ENCODE results near the gene NPAS3. TPM values are rescaled to one million over a fixed set of nuclear protein-coding genes. Genes with fewer than 3 reads are reported as not detected.

The NPAS3 gene
- total RNA-seq, 1 donor from 2014 or later = 0.08 TPM

DNA sequence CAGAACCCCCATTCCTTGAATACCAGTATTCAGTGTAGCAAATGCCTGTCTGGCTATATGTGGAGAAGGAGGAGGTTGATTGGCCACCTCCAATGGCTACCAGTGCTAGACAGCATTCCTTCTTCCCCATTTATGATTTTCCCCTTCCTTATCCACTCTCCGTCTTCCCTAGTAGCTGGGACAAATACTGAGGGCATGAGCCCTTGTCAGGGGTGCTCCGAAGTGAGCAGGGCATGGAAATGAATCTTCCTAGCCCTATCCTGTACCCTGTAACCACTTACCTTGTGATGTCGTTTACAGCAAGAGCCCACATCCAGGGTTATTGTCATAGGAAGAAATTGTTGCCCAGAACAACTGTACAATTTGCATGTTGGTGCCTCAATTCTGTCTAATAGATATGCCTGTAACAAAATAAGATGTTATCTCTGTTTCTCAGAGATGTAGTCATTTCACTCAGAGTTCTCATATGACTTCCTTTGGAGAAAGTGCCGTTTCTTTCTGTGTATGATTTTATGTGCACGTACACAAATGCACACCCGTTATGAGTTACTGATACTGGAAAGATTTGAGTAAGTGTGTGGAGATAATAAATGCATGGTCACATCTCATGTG, 588.5 kb downstream of the NPAS3 start:
- ATAC-seq = no peak

DNA sequence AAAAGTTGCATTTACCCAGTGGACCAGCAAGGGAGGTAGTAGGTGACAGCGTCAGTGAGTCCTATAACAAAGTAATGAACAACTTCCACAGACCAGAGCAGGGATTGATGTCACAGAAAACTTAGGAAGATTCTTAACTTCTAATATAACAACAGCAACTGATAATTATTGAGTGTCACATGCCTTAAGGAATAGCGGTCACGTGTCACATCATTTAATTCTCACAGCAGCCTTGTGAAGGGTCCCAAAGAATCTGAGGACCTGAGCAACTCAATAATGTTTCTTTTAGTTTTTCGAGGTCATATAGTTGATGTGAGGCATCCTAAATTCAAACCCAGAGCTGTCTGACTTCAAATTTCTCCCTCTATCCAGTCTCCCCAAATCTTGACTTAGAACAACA, 590.0 kb downstream of the NPAS3 start:
- no peak for ATAC-seq

DNA sequence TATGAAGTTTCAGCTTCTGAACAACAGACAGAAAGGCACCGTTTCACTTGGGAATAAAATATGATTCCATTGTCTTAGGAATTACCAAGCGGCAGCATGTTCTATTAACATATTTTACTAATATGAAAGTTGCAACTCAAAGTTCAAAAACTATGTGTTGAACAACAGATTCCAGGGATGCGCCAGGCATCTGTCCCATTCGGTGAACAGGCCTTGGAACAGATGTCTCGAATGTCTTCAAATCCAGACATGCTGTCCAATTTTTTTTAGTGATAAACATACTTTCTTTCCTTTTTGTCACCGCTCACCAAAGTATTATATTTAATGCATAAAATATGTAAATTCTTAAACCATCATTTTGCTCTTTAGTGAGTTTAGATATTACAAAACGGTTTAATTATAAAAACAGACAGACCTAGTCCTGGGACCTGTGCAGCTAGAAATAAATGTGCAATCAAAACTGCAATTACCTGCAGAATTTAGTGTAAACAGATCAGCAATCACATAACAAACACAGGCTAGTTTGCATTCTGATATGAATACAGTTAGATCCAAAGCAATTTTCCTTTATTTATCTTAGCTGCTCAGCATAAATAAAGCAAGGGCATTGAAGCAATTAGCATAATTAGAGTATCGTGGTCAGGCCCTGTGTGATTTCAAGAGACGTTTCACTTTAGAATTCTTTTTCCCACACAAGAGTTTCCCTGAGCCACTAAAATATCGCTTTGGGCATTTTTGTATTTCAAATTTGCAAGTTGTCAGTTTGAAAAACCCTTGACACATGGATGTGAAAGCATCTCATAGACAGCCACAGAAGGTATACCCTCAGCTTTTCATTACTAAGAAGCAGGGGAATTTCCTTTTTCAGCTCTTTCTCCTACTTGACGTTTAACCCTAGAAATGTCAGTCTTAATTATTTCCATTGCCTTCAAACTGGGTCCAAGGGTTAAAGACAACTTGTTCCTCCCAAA, 591.4 kb downstream of the NPAS3 start:
- ATAC-seq = no peak

DNA sequence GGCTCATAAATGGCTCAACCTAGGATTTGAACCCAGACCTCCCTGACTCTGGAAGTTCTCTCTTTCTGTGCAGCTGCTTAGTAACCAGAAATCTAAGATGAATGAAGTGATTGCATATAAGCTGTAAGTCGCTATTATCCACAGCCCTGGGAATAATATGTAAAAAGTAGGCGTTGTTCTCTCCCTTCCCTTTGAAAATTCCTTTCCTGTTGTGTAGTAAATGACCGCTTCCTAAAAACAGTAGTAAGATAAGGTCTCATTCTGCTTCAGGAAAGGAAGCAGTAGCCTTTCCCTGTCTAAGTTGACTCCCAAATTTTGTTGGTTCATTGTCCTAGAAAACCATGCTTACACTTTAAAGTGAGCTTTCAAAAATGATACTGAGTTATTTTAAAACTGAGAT, 593.9 kb downstream of the NPAS3 start:
- ATAC-seq = no peak

DNA sequence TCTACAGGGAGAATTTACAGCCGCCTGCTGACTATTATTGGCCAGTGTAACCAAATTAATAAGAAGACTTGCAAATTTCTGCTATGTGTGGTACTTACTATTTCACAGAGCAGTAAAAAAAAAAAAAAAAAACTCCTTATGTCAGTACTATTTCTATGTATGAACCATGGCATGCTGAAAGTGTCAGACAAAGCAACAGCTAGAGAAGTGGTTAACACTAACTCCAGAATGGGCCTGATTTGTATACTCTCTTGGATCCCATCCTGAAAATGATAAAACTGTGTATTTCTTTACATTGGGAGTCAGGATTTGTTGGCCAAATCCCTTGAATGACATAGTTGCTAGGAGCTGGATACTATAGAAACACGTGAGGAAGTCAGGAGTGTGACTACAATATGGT, 595.4 kb downstream of the NPAS3 start:
- ATAC-seq = no peak

DNA sequence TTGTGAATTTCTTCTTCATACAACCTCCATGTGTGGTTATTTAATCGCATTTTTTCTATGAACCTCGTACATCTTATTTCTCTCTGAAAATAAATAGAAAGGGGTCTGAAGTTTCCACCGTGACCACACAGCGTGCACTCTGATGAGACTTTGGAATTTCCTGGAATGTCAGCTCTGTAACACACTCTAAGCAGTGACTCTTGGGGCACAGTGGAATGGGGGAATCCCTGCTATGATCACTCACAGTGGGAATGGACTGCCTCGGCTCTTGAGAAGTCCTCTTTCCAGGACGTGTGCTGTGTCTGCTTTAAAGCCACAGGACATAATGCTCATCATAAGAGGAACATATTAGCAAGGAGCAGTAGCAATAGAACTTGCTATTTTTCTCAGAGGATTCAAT, 596.0 kb downstream of the NPAS3 start:
- ATAC-seq = no peak

DNA sequence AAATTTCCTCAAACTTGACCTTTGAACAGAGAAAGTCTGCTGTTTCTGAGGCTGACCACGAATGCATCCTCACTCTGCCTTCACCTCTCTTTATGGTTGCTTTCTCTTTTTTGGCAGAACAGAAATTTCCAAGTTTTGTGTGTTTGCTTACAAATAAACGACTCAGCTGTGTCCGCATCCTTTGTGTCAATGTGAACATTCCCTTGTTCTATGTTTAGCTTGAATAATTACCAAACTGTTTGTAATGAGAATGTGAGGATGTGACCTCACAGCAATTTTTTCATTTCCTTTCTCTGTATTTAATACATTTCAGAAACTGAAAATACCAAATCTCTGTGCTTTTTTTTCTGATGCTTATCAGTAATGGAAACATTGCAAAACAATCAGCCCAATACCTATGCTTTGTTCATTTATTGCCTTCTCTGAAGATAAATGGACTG, 601.3 kb downstream of the NPAS3 start:
- ATAC-seq = no peak

DNA sequence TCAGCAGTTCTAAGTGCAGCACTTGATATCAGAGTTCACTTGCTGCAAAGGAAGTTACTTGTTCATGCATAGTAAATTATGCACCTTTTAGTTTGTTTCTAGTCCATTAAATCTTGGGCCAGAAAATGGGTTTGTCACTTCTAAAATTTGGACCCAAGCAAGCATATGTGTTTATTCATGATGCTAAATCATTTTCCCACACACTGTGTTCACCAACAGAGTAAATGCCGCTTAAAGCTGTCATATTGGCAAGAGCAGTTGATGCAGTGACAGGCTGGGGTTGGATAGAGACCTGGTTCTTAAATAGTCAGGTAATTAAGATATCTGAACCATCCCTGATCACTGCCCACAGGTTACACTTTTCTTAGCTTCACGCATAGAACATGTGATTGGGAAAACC, 602.5 kb downstream of the NPAS3 start:
- no peak for ATAC-seq

DNA sequence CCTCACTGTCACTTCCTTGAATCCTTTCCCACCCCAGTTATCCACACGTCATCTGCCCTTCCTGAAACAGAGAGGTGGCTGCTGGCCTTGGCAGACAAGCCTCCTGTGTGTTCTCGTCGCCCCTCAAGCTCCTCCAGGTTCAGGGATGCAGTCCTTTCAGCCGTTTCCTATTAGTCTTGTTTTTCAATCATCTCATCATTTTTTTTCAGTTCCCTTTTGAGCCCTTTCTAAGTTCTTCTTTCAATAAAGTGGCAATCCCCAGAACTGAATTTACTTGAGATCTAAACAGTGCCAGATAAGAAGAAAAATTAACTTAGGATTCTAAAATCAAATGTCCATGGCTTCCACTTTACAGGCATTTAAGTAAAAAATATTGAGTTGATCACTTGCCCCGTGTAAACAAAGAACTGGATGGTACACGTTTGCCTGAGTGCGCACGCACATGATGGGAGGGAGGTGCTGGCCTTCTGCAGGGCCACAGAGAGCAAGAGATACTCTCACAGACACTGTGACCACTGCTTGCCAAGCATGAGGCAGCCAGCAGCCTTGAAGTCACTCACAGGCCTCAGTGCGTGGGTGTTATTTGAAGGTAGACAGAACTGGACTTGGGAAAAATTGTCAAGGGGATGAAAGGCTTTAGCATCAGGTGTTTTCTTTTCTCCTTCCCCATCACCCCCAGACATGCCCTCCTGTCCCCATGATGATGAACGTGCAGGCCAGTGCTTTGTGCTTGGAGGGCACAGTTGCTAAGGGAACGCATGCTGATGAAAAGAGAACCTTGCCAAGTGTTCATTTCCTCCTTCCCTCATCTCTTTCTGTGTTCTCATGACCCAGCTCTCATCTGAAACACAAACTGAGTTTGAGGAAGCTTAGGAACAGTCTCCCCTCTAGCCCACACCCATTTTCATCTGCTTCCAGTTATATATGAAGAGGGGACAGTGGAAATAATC, 603.9 kb downstream of the NPAS3 start:
- ATAC-seq = no peak

DNA sequence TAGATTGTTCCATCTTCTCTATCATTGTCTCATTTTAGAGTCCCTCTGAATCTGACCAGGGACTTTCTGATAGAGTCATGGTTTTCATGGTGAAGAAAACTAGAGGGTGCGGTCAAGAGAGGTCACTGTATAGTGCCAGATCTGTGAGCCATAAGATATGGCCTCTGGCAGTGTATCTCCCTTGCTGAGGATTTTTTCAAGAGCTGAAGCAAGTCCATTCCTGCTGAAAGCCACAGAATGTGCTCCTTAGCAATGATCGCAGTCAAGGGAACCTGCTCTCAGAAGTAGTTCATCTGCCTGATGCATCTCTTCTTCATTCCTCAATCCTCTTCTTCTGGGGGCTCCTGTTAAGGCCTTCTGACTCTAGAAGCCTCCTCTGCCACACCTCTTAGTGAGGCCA, 607.0 kb downstream of the NPAS3 start:
- no peak for ATAC-seq

DNA sequence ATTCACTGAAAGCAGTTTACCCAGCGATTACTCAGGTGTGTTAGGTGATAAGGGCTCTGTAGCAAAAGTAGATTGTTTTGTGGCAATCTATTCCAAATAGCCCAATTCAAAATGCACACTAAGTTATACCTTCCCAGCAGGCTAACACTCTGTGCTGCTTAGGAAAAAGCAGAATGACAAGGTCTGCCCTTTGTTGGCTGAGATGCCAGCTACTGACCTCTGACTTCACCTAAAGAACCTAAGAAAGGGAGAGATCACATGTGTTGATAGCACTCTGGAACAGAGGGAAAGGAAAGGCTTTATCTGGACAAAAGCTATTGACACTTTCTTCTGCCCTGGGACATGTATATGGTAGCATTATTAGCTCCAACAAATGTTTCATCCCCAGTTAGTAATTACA, 609.9 kb downstream of the NPAS3 start:
- no peak for ATAC-seq

DNA sequence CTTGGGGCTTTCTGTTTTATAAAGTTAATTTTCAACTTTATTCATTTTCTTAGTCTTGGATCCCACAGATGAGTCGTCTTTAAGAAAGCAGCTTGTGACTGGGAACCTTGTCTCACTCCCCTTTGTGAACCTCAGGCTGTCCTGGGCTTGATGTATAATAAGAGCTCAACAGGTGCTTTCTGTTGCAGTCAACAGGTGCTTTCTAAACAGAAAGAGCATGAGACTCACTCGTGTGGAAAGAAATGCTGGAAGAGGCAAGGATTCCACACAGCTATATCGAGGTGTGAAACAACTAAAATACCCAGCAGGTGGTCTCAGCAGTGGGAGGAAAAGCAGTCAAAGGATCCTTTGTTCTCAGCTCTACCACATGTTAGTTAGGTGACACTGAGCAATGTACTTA, 613.3 kb downstream of the NPAS3 start:
- no peak for ATAC-seq

DNA sequence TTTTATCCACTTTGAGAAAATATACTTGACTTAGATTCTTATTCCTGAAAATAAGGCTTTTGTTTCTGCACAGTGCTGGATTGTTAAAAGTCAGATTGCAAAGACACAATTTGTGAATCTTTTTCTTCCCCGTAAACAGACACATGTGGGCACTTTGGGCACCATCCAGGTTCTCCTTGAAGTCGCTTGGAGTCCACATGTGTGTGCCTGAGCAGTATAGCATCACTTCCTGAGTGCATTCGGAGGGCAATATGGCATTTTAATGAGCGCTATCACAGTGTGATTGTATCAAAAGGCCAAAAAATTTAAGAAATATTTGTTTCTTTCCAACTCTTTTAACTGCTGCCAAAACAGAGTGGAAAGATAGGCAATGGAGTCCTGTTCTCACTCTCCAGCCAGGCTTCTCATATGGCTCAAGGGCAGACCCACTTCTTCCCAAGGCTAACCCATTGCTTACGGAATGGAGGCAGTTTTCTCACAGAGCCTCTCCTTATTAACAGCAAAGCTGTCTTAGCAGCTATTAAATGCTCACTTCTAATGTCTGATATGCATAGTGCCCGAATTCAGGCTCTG, 615.1 kb downstream of the NPAS3 start:
- no peak for ATAC-seq

DNA sequence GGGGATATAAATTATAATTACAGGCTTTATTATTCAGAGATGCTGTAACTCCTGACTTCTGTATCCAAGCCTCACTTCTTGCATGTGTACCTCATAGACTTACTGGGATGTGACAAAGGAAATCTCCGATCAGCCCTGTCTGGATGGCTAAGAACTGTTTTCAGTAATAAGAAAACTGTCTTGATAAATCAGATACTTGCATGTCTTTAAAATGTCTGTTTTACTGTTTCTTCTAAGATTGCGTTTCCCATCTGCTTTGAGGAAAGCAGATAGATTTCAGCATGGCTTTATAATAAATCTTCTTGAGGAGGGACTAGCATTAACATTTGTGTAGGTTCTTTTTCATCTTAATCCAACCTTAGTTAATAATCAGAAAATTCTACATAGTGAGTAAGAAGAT, 616.3 kb downstream of the NPAS3 start:
- ATAC-seq = no peak

DNA sequence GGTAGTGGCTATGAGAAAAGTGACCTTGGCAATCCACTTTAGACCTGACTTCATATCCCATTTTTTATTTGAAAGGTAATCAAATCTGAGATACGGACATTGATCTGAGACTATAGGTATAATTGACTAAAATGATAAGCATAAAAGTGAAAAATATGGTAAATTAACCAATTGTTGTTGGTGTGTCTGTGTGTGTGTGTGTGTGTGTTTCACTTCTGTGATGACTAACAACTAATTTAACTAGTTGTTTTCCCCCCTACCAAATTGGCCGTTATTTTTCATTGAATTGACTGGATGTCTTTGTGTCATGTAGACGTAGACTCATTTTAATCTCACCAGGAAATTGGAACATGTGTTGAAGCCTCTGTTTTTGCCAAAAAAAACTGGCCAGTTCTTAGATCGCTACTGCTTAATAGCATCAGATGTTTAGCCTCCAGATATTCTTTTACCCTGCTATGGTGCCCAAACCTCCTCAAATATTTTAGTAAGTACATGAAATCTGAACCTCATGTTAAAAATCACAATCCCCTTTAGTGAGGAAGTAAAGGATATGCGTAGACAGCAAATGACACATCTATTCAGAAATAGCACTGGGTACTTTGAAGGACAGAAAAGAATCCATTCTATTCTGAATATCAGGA, 617.2 kb downstream of the NPAS3 start:
- ATAC-seq = no peak

DNA sequence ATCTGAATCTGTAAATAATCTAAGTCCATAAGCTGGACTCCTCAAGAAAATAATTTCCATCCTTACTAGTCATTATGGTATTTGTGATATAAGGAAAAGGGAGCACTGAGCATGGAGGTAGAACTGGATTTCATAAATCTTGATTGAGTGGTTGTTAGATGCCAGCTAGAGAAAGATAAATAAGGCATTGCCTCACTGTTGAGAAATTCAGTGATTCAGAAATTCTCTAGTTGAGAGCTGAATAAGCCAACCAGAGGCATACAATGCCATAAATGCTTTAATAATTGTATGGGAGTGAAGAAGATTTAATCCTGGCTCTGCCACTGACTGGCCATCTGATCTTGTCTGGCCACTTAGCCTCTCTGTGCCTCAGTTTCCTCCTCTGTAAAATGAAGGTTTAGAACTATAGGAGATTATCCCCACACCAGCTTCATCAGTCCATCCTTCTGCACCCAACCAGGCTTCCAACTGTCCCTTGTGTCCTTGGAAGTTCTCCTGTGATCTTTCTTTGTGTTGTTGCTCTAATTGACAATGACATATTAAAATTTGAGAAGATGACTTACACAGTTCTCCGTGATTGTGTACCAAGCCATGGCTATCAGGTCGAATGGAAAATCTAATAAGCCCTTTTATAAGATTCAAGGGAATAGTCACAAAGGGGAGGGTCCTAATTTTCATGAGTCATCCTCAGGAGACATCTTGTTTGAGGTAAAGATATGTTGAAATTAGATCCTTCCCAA, 617.9 kb downstream of the NPAS3 start:
- ATAC-seq = no peak

DNA sequence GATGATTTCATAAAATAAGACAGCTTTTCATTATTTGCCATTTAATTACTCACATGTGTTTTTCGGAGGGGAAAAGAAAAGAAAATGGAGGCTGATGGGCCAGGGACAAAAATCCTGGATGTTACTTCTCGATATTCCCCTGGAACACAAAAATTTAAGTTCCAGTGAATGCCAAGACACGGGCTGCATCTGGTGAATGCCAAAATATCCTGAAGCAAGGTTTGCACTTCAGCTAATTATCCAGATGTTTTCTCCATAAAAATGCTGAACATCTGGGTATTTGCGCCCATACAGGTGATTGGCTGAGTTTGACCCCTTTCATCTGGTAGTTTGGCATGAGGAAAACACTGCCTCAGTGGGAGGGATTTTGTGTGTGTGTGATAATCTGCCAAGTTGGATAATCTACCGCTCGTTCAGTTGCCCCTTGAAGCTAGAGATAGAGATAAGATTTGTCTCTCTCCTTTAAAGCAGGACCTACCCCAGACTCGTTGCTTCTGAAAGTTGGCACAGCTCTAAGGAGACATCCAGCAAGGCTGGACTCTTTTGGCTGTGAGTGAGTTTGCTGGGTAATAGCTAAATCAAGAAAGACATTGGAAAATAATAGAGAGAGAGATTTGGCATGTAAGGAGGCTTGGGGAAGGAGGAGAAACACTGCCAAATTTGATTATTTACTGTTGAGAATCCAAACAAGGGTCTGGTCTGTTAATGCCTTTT, 622.2 kb downstream of the NPAS3 start:
- ATAC-seq = no peak

DNA sequence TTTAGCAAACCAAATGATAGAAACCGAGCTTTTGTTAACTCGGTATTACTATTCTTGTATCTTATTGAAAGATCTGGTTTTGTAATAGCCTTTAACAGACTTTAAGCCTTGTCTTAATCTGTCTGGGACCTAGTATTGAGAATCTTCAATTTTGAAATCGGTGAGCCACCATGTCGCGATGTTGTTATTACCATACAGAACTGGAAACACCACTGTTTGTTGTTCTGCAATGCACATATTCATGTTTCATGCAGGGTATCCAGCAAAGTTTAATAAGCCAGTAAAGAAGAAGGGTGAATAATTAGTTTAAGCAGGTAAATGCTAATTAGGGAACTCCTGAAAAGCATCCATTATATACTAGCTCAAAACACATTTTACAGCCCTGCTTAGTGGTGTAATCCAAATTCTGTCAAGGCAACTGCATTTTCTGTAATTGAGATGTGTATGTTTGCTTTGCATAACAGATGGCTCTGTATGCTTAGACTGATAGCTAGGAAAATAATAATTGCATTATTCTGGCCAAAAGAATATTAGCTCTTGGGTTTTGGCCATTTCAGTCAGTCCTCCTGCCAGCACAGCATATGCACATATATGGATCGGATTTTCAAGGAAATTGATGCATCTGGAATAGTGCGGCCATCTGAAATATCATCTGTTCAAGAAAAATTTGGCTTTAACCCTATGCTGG, 623.0 kb downstream of the NPAS3 start:
- no peak for ATAC-seq

DNA sequence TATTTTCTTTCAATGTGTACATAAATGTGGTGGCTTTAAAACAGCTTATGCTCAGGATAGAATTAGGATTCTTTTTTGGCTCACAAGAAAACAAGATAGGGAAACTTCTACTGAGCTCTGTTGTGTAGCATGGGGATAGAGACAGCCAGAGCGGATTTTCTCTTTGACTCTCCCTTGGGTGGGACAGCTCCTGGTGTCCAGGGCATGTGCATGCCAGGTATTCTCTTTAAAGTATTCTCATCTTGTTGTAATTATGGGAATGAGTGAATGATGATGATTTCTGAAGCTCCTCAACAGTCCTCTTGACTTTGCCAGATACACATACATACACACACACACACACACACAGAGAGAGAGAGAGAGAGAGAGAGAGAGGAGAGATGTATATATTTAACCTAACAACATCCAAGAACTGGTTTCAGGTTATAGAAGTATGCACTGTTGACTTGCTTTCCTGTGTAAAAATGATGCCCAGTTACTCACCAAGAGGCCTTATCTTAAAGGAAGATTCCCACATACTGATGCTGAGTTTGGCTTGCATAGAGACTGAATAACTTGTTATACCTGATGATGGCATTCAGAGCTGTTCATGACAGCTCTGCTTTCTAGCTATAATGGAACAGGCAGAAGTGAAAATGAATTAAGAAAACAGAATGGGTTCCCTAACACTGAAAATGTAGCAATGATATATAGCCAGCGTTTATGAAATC, 624.7 kb downstream of the NPAS3 start:
- no peak for ATAC-seq

DNA sequence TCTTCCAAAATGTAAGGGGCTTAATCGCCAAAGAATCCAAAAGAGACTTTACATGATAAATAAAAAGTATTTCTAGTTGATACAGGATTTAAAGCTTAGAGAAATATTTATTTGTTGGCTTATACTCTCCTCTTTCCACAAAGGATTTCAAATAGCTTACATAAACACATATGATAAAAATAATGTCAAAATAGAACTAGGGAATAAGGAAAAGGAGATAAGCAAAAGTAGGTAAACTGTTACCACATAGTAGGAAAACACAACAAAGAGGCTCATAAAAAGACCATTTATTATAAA, 625.2 kb downstream of the NPAS3 start:
- ATAC-seq = no peak

Data from esophagus mucosa (tissue), 1 donor.